ENCODE data around the gene SPRED3. TPM values are rescaled to one million over a fixed set of nuclear protein-coding genes. Genes with fewer than 3 reads are reported as not detected.

Gene SPRED3
- total and polyA plus RNA-seq, 2 of the 8 experiments (the other 6 are each of a cell fraction or from before 2014, with no cell fraction given), result 8.1 to 10.3 TPM

GRCh38 chr19:38389101-38389925 is 816 bp downstream of the SPRED3 start:
- peaks cover 2 to 14% (median 5%) of the 10 kb centered on the region in 4 experiments; a peak in 2 of 8 replicates for H3K36me3 ChIP-seq (ENCODE audit: control insufficient read depth in 2 of 4, insufficient read depth in 4 of 4, low read length in 3 of 4)
- peak overlapping the region; percentile 86; the same call in 1 of the 2 replicates for H2BK5ac ChIP-seq (ENCODE audit: low read depth, low read length)
- H3K9ac ChIP-seq (replicated peaks in 1 of 4; ENCODE audit: extremely low read depth in 1 of 4, low read depth in 3 of 4, low read length in 3 of 4), result peak overlapping the region; percentile 66 to 80 (median 74)
- peaks cover 10 to 26% (median 14%) of the 10 kb centered on the region in 4 experiments for H3K4me1 ChIP-seq (replicated peaks in 1 of 4; ENCODE audit: control insufficient read depth in 3 of 4, insufficient read depth in 4 of 4, low read length in 3 of 4)
- FAIRE-seq (no peak), DNase-seq (ENCODE audit: low read depth in 1 of 2, low spot score in 2 of 2) (peak in 1 of 2 experiments; percentile 54)
- H4K91ac ChIP-seq (replicated peaks; ENCODE audit: insufficient read length, low read length), result peak overlapping the region; percentile 92
- H3K27me3 ChIP-seq (replicated peaks in 1 of 4; ENCODE audit: control insufficient read depth in 3 of 4, extremely low read depth in 1 of 4, insufficient read depth in 3 of 4, low read length in 3 of 4), result no peaks in the 10 kb centered on the region
- ChIA-PET CTCF (ENCODE audit: partially characterized antibody) (interaction anchor here (1.0 kb wide), 1 partner anchor 13 kb away, joined by 3 read pairs; the partner anchor contains the start of gene FAM98C), POLR2A (ENCODE audit: partially characterized antibody) (interaction anchor here (0.8 to 4.3 kb wide), 10 partner anchors 12 to 229 kb away, joined by 3 to 38 read pairs (median 3); partner anchors contain the start of genes FAM98C, PSMD8, RASGRP4 and SPINT2)
- H4K8ac ChIP-seq (ENCODE audit: extremely low read depth, insufficient read depth, low read length), result peak overlapping the region; percentile 91; the same call in 1 of the 2 replicates
- peak overlapping the region; percentile 74 for H3K27ac ChIP-seq (ENCODE audit: low read depth, low read length)
- no peak overlapping the region for H3K14ac ChIP-seq (ENCODE audit: insufficient read length)
- peak overlapping the region; percentile 82 for H2BK120ac ChIP-seq (replicated peaks; ENCODE audit: low read depth, low read length)
- no peak overlapping the region for H2BK15ac ChIP-seq (ENCODE audit: low read length)
- peaks cover 0 to 8% of the 10 kb centered on the region in 2 experiments for H4K20me1 ChIP-seq (replicated peaks in 1 of 2; ENCODE audit: control insufficient read depth in 1 of 2, insufficient read depth in 2 of 2, low read length in 2 of 2)
- H2BK12ac ChIP-seq (ENCODE audit: low read depth, low read length), result 0 out of 2 replicates have a peak overlapping the region, but pooled peaks have one; percentile 39
- no peaks in the 10 kb centered on the region for H3K9me3 ChIP-seq (ENCODE audit: insufficient read depth in 2 of 2, low read depth in 1 of 2, low read length in 1 of 2)
- peak overlapping the region; percentile 73 for H4K5ac ChIP-seq (ENCODE audit: insufficient read length, low read depth, low read length)
- H3K4ac ChIP-seq (replicated peaks; ENCODE audit: insufficient read length, low read depth, low read length), result peak overlapping the region; percentile 87
- H3K79me1 ChIP-seq (ENCODE audit: low read depth, low read length), result peaks cover 4% of the 10 kb centered on the region; the same call in 1 of the 2 replicates
- H3K23ac ChIP-seq (ENCODE audit: insufficient read length), result no peak overlapping the region
- H3K4me3 ChIP-seq (ENCODE audit: extremely low read depth in 1 of 4, insufficient read depth in 2 of 4, low read depth in 3 of 4, low read length in 4 of 4), result peak overlapping the region; percentile 93 to 98 (median 96)
- peaks cover 0 to 7% of the 10 kb centered on the region in 2 experiments; a peak in 2 of 4 replicates for H3K79me2 ChIP-seq (ENCODE audit: control insufficient read depth in 1 of 2, insufficient read depth in 2 of 2, low read length in 2 of 2)
- peaks cover 12% of the 10 kb centered on the region for H3K23me2 ChIP-seq (ENCODE audit: low read depth, low read length)
- H3K56ac ChIP-seq (replicated peaks; ENCODE audit: insufficient read length, low read depth, low read length), result peak overlapping the region; percentile 97
- no peak overlapping the region for H2AK5ac ChIP-seq (ENCODE audit: low read depth, low read length)
- H3K4me2 ChIP-seq (ENCODE audit: insufficient read depth in 1 of 2, low read depth in 2 of 2, low read length in 2 of 2), result peak overlapping the region; percentile 86 to 92
- peak overlapping the region; percentile 11; the same call in 1 of the 2 replicates for H2AFZ ChIP-seq (ENCODE audit: low read length)
- peak overlapping the region; percentile 97 for H3K18ac ChIP-seq (ENCODE audit: extremely low read depth, low read length)
- 4% methylated on average over 23 of the region's 28 CpGs; no CpG with 5 or more reads in 1 of the 2 experiments for WGBS, 2 experiments (ENCODE audit: extremely low coverage in 1 of 2, insufficient coverage in 1 of 2, insufficient read length in 1 of 2, insufficient replicate concordance in 2 of 2, low coverage in 1 of 2, low lambda C conversion rate in 2 of 2, missing lambda C conversion rate in 1 of 2)
- no peak overlapping the region for H2BK20ac ChIP-seq (ENCODE audit: low read length)
- TF ChIP-seq ATF3 (IDR thresholded peaks at IDR 0.05; ENCODE audit: insufficient read depth, low read depth, low read length) (peak; percentile 61), SRF (IDR thresholded peaks at IDR 0.05; ENCODE audit: low read depth, low read length) (no peak), USF2 (IDR thresholded peaks at IDR 0.05; ENCODE audit: low read length) (peak; percentile 90), RAD21 (IDR thresholded peaks at IDR 0.05 in 1 of 2, conservative IDR thresholded peaks at IDR 0.05 in 1 of 2; ENCODE audit: low read depth in 2 of 2, low read length in 2 of 2) (no peak), SP1 (IDR thresholded peaks at IDR 0.05; ENCODE audit: low read depth, low read length) (peak; percentile 48; the same call in 1 of the 2 replicates), POLR2A (IDR thresholded peaks at IDR 0.05; ENCODE audit: control extremely low read depth in 1 of 2, low read depth in 2 of 2, low read length in 2 of 2) (peak in 1 of 2 experiments; percentile 47; a peak in 2 of 3 replicates), TAF7 (optimal IDR thresholded peaks at IDR 0.05; ENCODE audit: borderline replicate concordance, low read depth, low read length) (peak; percentile 37), SAP30 (IDR thresholded peaks at IDR 0.05; ENCODE audit: insufficient read depth, insufficient replicate concordance, low read length) (no peak)
